GM21381 (cell line): ENCODE data around the gene BTBD6.
"Not testable (repeated sequence)": the region's sequence is repeated elsewhere in the genome, so short reads cannot be mapped to it uniquely, and the experiment has no call there.

ENCODE experiments used
- ATAC-seq: cut with Tn5 transposase; IDR thresholded peaks from one replicate; pipeline ENCODE4 v1.9.1; 2021; ENCODE audit warnings: mild to moderate bottlenecking, moderate library complexity; ENCODE audit not compliant: unreplicated experiment

The BTBD6 gene

GRCh38 chr14:105268736-105269354, 20.5 kb downstream of the BTBD6 start:
- no peak for ATAC-seq

GRCh38 chr14:105269405-105269804, 21.1 kb downstream of the BTBD6 start:
- no peak for ATAC-seq

- no peak for ATAC-seq
Measured at GRCh38 chr14:105271224-105271890, 23.0 kb downstream of the BTBD6 start.

GRCh38 chr14:105272623-105273022, 24.3 kb downstream of the BTBD6 start:
- no peak for ATAC-seq

GRCh38 chr14:105273062-105273461, 24.7 kb downstream of the BTBD6 start:
- ATAC-seq, result no peak

GRCh38 chr14:105274637-105275036, 26.3 kb downstream of the BTBD6 start:
- no peak for ATAC-seq

- no peak for ATAC-seq
Measured at GRCh38 chr14:105275267-105275946, 27.1 kb downstream of the BTBD6 start.

GRCh38 chr14:105277448-105277847, 29.1 kb downstream of the BTBD6 start:
- not testable (repeated sequence) for ATAC-seq

GRCh38 chr14:105279642-105280361, 31.5 kb downstream of the BTBD6 start:
- ATAC-seq, result no peak

- ATAC-seq, result no peak
Measured at GRCh38 chr14:105280525-105280924, 32.2 kb downstream of the BTBD6 start.

GRCh38 chr14:105281371-105282097, 33.2 kb downstream of the BTBD6 start:
- ATAC-seq, result no peak

GRCh38 chr14:105282098-105282725, 33.9 kb downstream of the BTBD6 start:
- ATAC-seq, result no peak

- no peak for ATAC-seq
Measured at GRCh38 chr14:105283028-105283427, 34.7 kb downstream of the BTBD6 start.

GRCh38 chr14:105283899-105284298, 35.6 kb downstream of the BTBD6 start:
- no peak for ATAC-seq

- ATAC-seq, result no peak
Measured at GRCh38 chr14:105285174-105285573, 36.8 kb downstream of the BTBD6 start.

- ATAC-seq, result no peak
Measured at GRCh38 chr14:105286759-105287144, 38.4 kb downstream of the BTBD6 start.

- no peak for ATAC-seq
Measured at GRCh38 chr14:105287249-105288102, 39.1 kb downstream of the BTBD6 start.

GRCh38 chr14:105288936-105289335, 40.6 kb downstream of the BTBD6 start:
- ATAC-seq, result not testable (repeated sequence)

GRCh38 chr14:105290621-105291346, 42.5 kb downstream of the BTBD6 start:
- no peak for ATAC-seq
